GM19099 (cell line): Measurements from ENCODE around the gene GGA1.

Experiments
- POLR2A ChIP-seq: IDR thresholded peaks from 3 replicates; pipeline ENCODE4 v1.6.1; 2011; ENCODE audit warnings: low read depth; ENCODE audit not compliant: insufficient read length; ENCODE audit errors: extremely low read depth

Gene GGA1

GRCh38 chr22:37619991-37620390 lies 11.4 kb downstream of the GGA1 start:
- TF ChIP-seq POLR2A: no peak

GRCh38 chr22:37621352-37621860 lies 12.8 kb downstream of the GGA1 start:
- no peak for TF ChIP-seq POLR2A

DNA sequence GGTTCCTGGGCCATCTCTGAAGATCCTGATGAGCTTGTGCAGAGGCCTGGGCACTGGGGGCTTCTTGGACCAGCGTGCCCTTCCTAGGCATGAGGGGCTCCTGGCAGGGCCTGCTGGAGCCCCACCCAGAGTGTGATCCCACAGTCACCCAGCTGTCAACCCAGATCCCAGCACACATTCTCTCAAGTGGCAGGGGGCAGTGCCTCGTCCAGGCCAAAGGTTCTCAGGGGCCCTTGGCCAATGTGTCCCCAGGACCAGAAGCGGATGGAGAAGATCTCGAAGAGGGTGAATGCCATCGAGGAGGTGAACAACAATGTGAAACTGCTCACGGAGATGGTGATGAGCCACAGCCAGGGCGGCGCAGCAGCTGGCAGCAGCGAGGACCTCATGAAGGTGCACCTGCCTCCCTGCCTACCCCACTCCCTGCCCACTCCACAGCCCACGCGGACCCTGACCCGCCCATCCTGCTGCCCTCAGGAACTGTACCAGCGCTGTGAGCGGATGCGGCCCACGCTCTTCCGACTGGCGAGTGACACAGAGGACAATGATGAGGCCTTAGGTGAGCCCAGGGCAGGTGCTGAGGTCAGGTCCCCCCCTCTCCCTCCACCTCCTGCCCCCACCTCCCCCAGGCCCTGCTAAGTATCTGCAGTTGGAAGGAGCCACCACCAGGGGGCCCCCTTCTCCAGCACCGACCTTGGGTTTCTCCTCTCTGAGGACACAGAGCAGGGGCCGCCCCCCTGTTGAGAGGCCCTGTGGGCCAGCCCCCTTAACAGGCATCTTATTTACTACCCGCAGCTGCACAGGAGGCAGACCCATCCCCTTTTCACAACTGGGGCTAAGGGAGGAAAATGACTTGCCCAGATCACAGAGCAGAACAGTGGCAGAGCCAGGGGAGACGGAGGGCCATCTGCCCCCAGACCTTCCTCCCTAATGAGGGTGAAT lies 14.7 kb downstream of the GGA1 start:
- no peak for TF ChIP-seq POLR2A

DNA sequence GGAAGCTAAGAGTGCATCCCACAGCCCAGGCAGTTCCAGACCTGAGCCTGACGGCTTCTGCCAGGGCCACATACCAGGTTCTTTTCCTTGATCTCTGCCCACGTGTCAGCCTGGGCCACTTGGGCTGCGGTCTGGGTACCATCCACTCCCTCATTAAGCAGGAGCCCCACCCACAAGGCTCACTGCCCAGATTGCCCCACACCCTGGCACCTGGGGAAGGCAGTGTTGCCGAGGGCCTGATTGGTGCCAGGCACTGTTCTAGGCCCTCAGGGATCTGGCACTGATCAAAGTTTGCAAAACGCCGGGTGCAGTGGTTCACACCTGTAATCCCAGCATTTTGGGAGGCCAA lies 15.4 kb downstream of the GGA1 start:
- TF ChIP-seq POLR2A: no peak

GRCh38 chr22:37624876-37625275 lies 16.2 kb downstream of the GGA1 start:
- no peak for TF ChIP-seq POLR2A

GRCh38 chr22:37625737-37626136 lies 17.1 kb downstream of the GGA1 start:
- no peak for TF ChIP-seq POLR2A

DNA sequence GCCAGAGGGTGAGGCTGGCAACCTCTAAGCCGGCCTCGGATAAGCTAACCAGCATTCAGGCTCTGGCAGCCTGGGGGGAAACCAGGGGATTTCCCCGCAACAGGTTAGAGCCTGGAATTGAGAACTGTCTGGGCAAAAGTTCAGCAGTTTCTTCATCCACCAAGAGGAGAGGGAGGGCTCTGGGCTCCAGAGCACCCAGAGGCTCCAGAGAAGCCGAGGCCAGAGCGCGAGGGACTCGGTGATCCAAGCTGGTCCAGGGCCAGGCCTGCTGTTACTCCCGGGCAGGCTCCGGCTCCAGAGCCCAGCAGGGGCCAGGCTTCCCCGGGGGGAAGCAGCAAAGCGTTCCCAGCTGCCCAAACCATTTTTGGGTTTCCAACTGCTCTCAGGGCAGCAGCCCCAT lies 17.5 kb downstream of the GGA1 start:
- TF ChIP-seq POLR2A: no peak

- no peak for TF ChIP-seq POLR2A
Observed at GRCh38 chr22:37626556-37627075, 18.0 kb downstream of the GGA1 start.

GRCh38 chr22:37627121-37627520 lies 18.5 kb downstream of the GGA1 start:
- no peak for TF ChIP-seq POLR2A

DNA sequence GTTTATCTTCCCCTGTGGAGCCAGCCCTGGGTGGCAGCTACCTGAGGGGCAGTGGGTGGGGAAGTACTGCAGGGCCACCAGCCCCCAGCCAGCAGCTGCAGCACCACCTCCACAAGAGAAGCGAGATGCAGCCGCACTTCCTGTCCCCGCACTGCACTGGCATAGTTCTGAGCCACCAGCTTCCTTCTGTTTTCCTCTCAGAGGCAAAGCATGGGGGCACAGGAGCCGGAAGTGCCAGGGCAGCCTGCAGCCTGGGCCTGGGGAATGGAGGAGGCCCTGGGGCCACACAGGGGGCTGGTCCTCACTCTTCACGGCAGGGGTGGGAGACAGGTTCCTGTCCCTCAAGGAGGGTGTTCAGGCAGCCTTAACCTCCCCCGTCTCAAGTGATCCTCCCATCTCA lies 18.9 kb downstream of the GGA1 start:
- TF ChIP-seq POLR2A: peak; percentile 19

- TF ChIP-seq POLR2A: no peak
Observed at GRCh38 chr22:37628830-37629229, 20.2 kb downstream of the GGA1 start.

GRCh38 chr22:37629928-37630327 lies 21.3 kb downstream of the GGA1 start:
- no peak for TF ChIP-seq POLR2A

GRCh38 chr22:37630839-37631435 lies 22.3 kb downstream of the GGA1 start:
- TF ChIP-seq POLR2A: no peak

DNA sequence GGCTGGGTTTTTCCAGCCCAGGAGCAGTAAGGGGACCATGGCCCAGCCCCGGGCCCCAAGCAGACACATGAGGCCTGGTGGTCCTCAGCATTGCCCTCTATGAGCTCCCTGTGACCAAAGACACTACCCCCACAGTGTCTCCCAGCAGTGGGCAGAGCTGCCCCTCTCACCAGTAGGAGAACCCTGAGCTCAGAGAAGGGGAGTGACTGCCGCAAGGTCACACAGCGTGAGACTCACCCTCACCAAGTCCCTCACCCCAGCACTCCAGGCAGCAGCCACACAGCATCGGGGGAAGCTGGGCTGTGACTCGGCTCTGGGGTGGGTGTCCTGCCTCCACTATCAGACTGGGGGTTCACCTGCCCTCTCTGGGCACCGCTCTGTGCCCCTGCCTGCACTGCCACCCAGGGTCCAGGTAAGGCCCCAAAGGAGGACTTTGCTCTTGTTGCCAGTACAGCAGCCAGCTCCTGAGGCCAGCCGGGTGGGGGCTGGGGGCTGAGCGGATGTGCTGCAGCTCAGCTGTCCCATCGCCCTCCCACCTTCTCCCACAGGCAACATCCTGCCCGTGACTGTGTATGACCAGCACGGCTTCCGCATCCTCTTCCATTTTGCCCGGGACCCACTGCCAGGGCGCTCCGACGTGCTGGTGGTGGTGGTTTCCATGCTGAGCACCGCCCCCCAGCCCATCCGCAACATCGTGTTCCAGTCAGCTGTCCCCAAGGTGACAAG lies 23.0 kb downstream of the GGA1 start:
- TF ChIP-seq POLR2A: no peak
